ENCODE data around the gene DPY19L3. TPM values are rescaled to one million over a fixed set of nuclear protein-coding genes. Genes with fewer than 3 reads are reported as not detected.

DPY19L3 gene
- total RNA-seq, 2 donors from 2014 or later, result 86.5 to 112 TPM

GRCh38 chr19:32480321-32480720 is 74.8 kb downstream of the DPY19L3 start:
- H3K27ac ChIP-seq (ENCODE audit: low read depth, low read length), result no peak overlapping the region
- no peak for DNase-seq
- H3K27me3 Mint-ChIP-seq (ENCODE audit: insufficient read depth), result no peaks in the 10 kb centered on the region
- H3K4me3 ChIP-seq (ENCODE audit: low read length), result no peak overlapping the region
- no peak overlapping the region for H3K4me3 Mint-ChIP-seq
- TF ChIP-seq, protein P1, sequence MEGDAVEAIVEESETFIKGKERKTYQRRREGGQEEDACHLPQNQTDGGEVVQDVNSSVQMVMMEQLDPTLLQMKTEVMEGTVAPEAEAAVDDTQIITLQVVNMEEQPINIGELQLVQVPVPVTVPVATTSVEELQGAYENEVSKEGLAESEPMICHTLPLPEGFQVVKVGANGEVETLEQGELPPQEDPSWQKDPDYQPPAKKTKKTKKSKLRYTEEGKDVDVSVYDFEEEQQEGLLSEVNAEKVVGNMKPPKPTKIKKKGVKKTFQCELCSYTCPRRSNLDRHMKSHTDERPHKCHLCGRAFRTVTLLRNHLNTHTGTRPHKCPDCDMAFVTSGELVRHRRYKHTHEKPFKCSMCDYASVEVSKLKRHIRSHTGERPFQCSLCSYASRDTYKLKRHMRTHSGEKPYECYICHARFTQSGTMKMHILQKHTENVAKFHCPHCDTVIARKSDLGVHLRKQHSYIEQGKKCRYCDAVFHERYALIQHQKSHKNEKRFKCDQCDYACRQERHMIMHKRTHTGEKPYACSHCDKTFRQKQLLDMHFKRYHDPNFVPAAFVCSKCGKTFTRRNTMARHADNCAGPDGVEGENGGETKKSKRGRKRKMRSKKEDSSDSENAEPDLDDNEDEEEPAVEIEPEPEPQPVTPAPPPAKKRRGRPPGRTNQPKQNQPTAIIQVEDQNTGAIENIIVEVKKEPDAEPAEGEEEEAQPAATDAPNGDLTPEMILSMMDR (conservative IDR thresholded peaks at IDR 0.05), result no peak
- peaks cover 83% of the 10 kb centered on the region for H3K36me3 ChIP-seq (ENCODE audit: control insufficient read depth, insufficient read depth, low read length)
- H3K27me3 ChIP-seq (ENCODE audit: control insufficient read depth, insufficient read depth, low read length, poor library complexity, severe bottlenecking), result no peaks in the 10 kb centered on the region
- no peaks in the 10 kb centered on the region for H3K9me3 Mint-ChIP-seq
- 94 to 100% methylated on average over 9 to 13 of the region's 13 CpGs for WGBS, 2 experiments (ENCODE audit: insufficient coverage in 1 of 2, insufficient read length in 1 of 2)
- no peak overlapping the region for H3K9ac ChIP-seq (ENCODE audit: extremely low read depth, low read length, poor library complexity, severe bottlenecking)
- H3K27ac Mint-ChIP-seq, result no peak overlapping the region
- H3K4me1 Mint-ChIP-seq, result no peaks in the 10 kb centered on the region
- peaks cover 83% of the 10 kb centered on the region for H3K36me3 Mint-ChIP-seq (ENCODE audit: low read depth)
- H3K9me3 ChIP-seq (ENCODE audit: control insufficient read depth, low read length), result peaks cover 4% of the 10 kb centered on the region
- no peaks in the 10 kb centered on the region for H3K4me1 ChIP-seq (ENCODE audit: control insufficient read depth, insufficient read depth, low read length)

GRCh38 chr19:32483574-32483973 is 78.0 kb downstream of the DPY19L3 start:
- 91 to 94% methylated on average over 3 to 4 of the region's 4 CpGs for WGBS, 2 experiments (ENCODE audit: insufficient coverage in 1 of 2, insufficient read length in 1 of 2)
- H3K9me3 ChIP-seq (ENCODE audit: control insufficient read depth, low read length), result peaks cover 8% of the 10 kb centered on the region
- Mint-ChIP-seq H3K4me3 (no peak overlapping the region), H3K36me3 (ENCODE audit: low read depth) (peaks cover 90% of the 10 kb centered on the region), H3K4me1 (no peaks in the 10 kb centered on the region), H3K9me3 (peaks cover 7% of the 10 kb centered on the region), H3K27me3 (ENCODE audit: insufficient read depth) (no peaks in the 10 kb centered on the region), H3K27ac (no peak overlapping the region)
- no peak overlapping the region for H3K4me3 ChIP-seq (ENCODE audit: low read length)
- H3K4me1 ChIP-seq (ENCODE audit: control insufficient read depth, insufficient read depth, low read length), result no peaks in the 10 kb centered on the region
- TF ChIP-seq, protein P1 (conservative IDR thresholded peaks at IDR 0.05), result no peak
- H3K9ac ChIP-seq (ENCODE audit: extremely low read depth, low read length, poor library complexity, severe bottlenecking), result no peak overlapping the region
- no peaks in the 10 kb centered on the region for H3K27me3 ChIP-seq (ENCODE audit: control insufficient read depth, insufficient read depth, low read length, poor library complexity, severe bottlenecking)
- no peak overlapping the region for H3K27ac ChIP-seq (ENCODE audit: low read depth, low read length)
- DNase-seq, result no peak
- peaks cover 85% of the 10 kb centered on the region for H3K36me3 ChIP-seq (ENCODE audit: control insufficient read depth, insufficient read depth, low read length)

DNA sequence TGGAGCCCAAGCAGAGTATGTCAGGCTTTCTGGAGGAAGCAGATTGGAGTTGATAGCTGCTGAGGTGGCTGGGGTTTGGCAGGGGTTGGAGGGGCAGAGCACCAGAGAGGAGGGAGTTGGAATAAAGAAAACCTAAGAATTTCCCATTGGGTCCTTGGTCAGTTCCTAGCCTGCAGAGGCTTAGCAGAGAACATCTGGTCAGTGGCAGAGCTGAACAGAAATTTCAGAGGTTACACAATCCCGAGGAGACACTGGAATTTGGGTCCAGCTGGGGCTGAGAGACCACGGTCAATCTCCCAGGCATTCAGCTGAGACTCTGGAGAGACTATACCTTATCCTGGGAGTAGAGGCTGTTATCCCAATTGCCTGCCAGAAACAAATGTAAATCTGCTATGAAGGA is 84.4 kb downstream of the DPY19L3 start:
- Mint-ChIP-seq H3K4me3 (no peak overlapping the region), H3K27ac (no peak overlapping the region), H3K4me1 (no peaks in the 10 kb centered on the region), H3K36me3 (ENCODE audit: low read depth) (peaks cover 55% of the 10 kb centered on the region), H3K27me3 (ENCODE audit: insufficient read depth) (no peaks in the 10 kb centered on the region), H3K9me3 (peaks cover 16% of the 10 kb centered on the region)
- peaks cover 30% of the 10 kb centered on the region for H3K36me3 ChIP-seq (ENCODE audit: control insufficient read depth, insufficient read depth, low read length)
- no peak overlapping the region for H3K4me3 ChIP-seq (ENCODE audit: low read length)
- WGBS, 2 experiments (ENCODE audit: insufficient coverage in 1 of 2, insufficient read length in 1 of 2), result 89 to 92% methylated on average over 2 of the region's 2 CpGs
- peaks cover 8% of the 10 kb centered on the region for H3K9me3 ChIP-seq (ENCODE audit: control insufficient read depth, low read length)
- TF ChIP-seq, protein P1 (conservative IDR thresholded peaks at IDR 0.05), result no peak
- no peak overlapping the region for H3K9ac ChIP-seq (ENCODE audit: extremely low read depth, low read length, poor library complexity, severe bottlenecking)
- H3K27ac ChIP-seq (ENCODE audit: low read depth, low read length), result no peak overlapping the region
- H3K4me1 ChIP-seq (ENCODE audit: control insufficient read depth, insufficient read depth, low read length), result no peaks in the 10 kb centered on the region
- no peak for DNase-seq
- no peaks in the 10 kb centered on the region for H3K27me3 ChIP-seq (ENCODE audit: control insufficient read depth, insufficient read depth, low read length, poor library complexity, severe bottlenecking)
